Measurements from ENCODE around the gene KLHL13. TPM values are rescaled to one million over a fixed set of nuclear protein-coding genes. Genes with fewer than 3 reads are reported as not detected.

Gene KLHL13
- total RNA-seq, 1 donor from 2014 or later = 5.6 TPM

DNA sequence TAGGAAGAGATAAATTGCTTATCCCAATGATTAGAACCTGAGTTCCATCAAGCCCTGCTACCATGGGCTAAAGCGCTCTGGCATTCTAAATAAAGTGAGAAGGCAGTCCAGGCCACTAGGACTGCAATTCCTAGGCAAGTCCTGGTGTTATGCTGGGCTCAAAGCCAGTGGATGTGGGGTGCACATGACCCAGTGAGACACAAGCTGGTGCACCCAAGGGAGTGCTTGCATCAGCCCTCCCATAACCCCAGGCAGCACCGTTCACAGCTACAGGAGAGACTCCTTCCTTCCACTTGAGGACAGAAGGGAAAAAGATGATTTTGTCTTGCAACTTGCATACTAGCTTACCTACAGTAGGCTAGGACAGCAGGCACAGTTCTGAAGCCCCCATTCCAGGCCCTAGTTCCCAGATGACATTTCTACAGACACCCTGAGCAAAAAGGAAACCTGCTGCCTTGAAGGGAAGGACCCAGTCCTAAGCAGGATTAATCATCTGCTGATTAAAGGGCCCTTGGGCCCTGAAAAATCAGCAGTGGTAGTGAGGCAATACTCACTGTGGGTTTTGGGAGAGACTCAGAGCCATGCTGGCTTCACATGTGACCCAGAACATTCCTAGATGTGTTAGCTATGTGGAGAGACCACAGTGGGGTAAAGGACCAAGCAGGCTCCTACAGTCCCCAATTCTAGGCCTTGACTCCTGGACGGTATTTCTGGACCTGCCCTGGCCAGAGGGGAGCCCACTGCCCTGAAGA, 77.8 kb downstream of the KLHL13 start:
- FAIRE-seq (peak; percentile 74), DNase-seq (ENCODE audit: low read depth) (no peak)
- Histone ChIP-seq H3K9me3 (ENCODE audit: insufficient read depth, low read depth, low read length) (no peaks in the 10 kb centered on the region), H3K4me2 (ENCODE audit: low read length) (no peak overlapping the region), H3K4me3 (ENCODE audit: insufficient read depth, low read depth, low read length) (no peak overlapping the region), H4K20me1 (ENCODE audit: insufficient read depth, low read length) (no peaks in the 10 kb centered on the region), H3K4me1 (ENCODE audit: insufficient read depth, low read length) (no peaks in the 10 kb centered on the region), H3K36me3 (ENCODE audit: insufficient read depth, low read length) (no peaks in the 10 kb centered on the region), H3K27ac (ENCODE audit: low read depth, low read length) (no peak overlapping the region), H3K27me3 (ENCODE audit: insufficient read depth, low read length) (no peaks in the 10 kb centered on the region), H3K79me2 (ENCODE audit: insufficient read depth, low read length) (no peaks in the 10 kb centered on the region), H2AFZ (ENCODE audit: low read depth, low read length) (no peak overlapping the region), H3K9ac (ENCODE audit: low read length) (no peak overlapping the region)
- Mint-ChIP-seq H3K4me1 (ENCODE audit: low read depth, unreplicated experiment) (no peaks in the 10 kb centered on the region), H3K9me3 (ENCODE audit: unreplicated experiment) (no peaks in the 10 kb centered on the region), H3K36me3 (ENCODE audit: low read depth, unreplicated experiment) (no peaks in the 10 kb centered on the region), H3K4me3 (ENCODE audit: unreplicated experiment) (no peak overlapping the region), H3K27ac (ENCODE audit: unreplicated experiment) (no peak overlapping the region), H3K27me3 (ENCODE audit: low read depth, unreplicated experiment) (no peaks in the 10 kb centered on the region)
- no peak for TF ChIP-seq EZH2 (IDR thresholded peaks at IDR 0.05; ENCODE audit: insufficient read depth, low read length)
- no peak for TF ChIP-seq CTCF (IDR thresholded peaks at IDR 0.05; ENCODE audit: insufficient read depth, low read depth, low read length)

GRCh38 chrX:118026631-118027030, 90.0 kb downstream of the KLHL13 start:
- FAIRE-seq (no peak), DNase-seq (ENCODE audit: low read depth) (no peak)
- H4K20me1 ChIP-seq (ENCODE audit: insufficient read depth, low read length) = no peaks in the 10 kb centered on the region
- H3K79me2 ChIP-seq (ENCODE audit: insufficient read depth, low read length) = no peaks in the 10 kb centered on the region
- no peak overlapping the region for H3K27ac Mint-ChIP-seq (ENCODE audit: unreplicated experiment)
- no peaks in the 10 kb centered on the region for H3K9me3 ChIP-seq (ENCODE audit: insufficient read depth, low read depth, low read length)
- TF ChIP-seq CTCF (IDR thresholded peaks at IDR 0.05; ENCODE audit: insufficient read depth, low read depth, low read length) (no peak), EZH2 (IDR thresholded peaks at IDR 0.05; ENCODE audit: insufficient read depth, low read length) (no peak)
- no peak overlapping the region for H3K4me2 ChIP-seq (ENCODE audit: low read length)
- no peak overlapping the region for H2AFZ ChIP-seq (ENCODE audit: low read depth, low read length)
- H3K27ac ChIP-seq (ENCODE audit: low read depth, low read length) = no peak overlapping the region
- H3K27me3 Mint-ChIP-seq (ENCODE audit: low read depth, unreplicated experiment) = no peaks in the 10 kb centered on the region
- H3K36me3 Mint-ChIP-seq (ENCODE audit: low read depth, unreplicated experiment) = no peaks in the 10 kb centered on the region
- H3K4me1 Mint-ChIP-seq (ENCODE audit: low read depth, unreplicated experiment) = no peaks in the 10 kb centered on the region
- no peaks in the 10 kb centered on the region for H3K36me3 ChIP-seq (ENCODE audit: insufficient read depth, low read length)
- H3K9me3 Mint-ChIP-seq (ENCODE audit: unreplicated experiment) = no peaks in the 10 kb centered on the region
- H3K4me1 ChIP-seq (ENCODE audit: insufficient read depth, low read length) = no peaks in the 10 kb centered on the region
- no peak overlapping the region for H3K4me3 ChIP-seq (ENCODE audit: insufficient read depth, low read depth, low read length)
- H3K4me3 Mint-ChIP-seq (ENCODE audit: unreplicated experiment) = no peak overlapping the region
- H3K9ac ChIP-seq (ENCODE audit: low read length) = no peak overlapping the region
- H3K27me3 ChIP-seq (ENCODE audit: insufficient read depth, low read length) = no peaks in the 10 kb centered on the region

DNA sequence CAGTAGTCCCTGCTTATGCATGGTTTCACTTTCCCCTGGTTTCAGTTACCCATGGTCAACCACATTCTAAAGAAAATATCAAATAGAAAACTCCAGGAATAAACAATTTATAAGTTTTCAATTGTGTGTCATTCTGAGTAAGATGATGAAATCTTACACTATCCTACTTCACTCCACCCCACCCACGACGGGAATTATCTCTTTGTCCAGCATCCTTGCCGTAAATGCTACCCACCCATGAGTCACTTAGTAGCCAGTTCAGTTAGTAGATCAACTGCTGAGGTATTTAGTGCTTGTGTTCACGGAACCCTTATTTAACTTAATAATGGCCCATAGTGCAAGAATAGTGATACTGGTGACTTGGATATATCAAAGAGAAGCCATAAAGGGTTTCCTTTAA, 91.4 kb downstream of the KLHL13 start:
- H3K9me3 Mint-ChIP-seq (ENCODE audit: unreplicated experiment) = no peaks in the 10 kb centered on the region
- H3K27me3 Mint-ChIP-seq (ENCODE audit: low read depth, unreplicated experiment) = no peaks in the 10 kb centered on the region
- H3K4me1 Mint-ChIP-seq (ENCODE audit: low read depth, unreplicated experiment) = no peaks in the 10 kb centered on the region
- Histone ChIP-seq H3K4me2 (ENCODE audit: low read length) (no peak overlapping the region), H3K9ac (ENCODE audit: low read length) (no peak overlapping the region), H3K27me3 (ENCODE audit: insufficient read depth, low read length) (no peaks in the 10 kb centered on the region), H2AFZ (ENCODE audit: low read depth, low read length) (no peak overlapping the region), H3K36me3 (ENCODE audit: insufficient read depth, low read length) (no peaks in the 10 kb centered on the region), H3K4me3 (ENCODE audit: insufficient read depth, low read depth, low read length) (no peak overlapping the region), H3K9me3 (ENCODE audit: insufficient read depth, low read depth, low read length) (no peaks in the 10 kb centered on the region), H3K27ac (ENCODE audit: low read depth, low read length) (no peak overlapping the region), H3K79me2 (ENCODE audit: insufficient read depth, low read length) (no peaks in the 10 kb centered on the region), H4K20me1 (ENCODE audit: insufficient read depth, low read length) (no peaks in the 10 kb centered on the region), H3K4me1 (ENCODE audit: insufficient read depth, low read length) (no peaks in the 10 kb centered on the region)
- H3K4me3 Mint-ChIP-seq (ENCODE audit: unreplicated experiment) = no peak overlapping the region
- no peak for TF ChIP-seq EZH2 (IDR thresholded peaks at IDR 0.05; ENCODE audit: insufficient read depth, low read length)
- TF ChIP-seq CTCF (IDR thresholded peaks at IDR 0.05; ENCODE audit: insufficient read depth, low read depth, low read length) = no peak
- DNase-seq (ENCODE audit: low read depth) (peak; percentile 41), FAIRE-seq (no peak)
- no peaks in the 10 kb centered on the region for H3K36me3 Mint-ChIP-seq (ENCODE audit: low read depth, unreplicated experiment)
- H3K27ac Mint-ChIP-seq (ENCODE audit: unreplicated experiment) = no peak overlapping the region
